Endothelial cell of umbilical vein (primary cell): ENCODE data around the gene SNX30. TPM values are rescaled to one million over a fixed set of nuclear protein-coding genes. Genes with fewer than 3 reads are reported as not detected.

Experiments used
- BruUV-seq: library from RNA; stranded (reverse); fragments of 400-500 nt; replicated peaks from 2 replicates; lab custom pipeline; 2021; lab: Mats Ljungman, UMichigan
- CTCF ChIA-PET: fragments of 300-600, 350-600 bp; sonication (Branson Sonifier 250); formaldehyde crosslinking; loops from one replicate; lab custom pipeline; 2021; ENCODE audit warnings: antibody characterized with exemption, inconsistent platforms; lab: Charles Lee
- POLR2A ChIA-PET: fragments of 300-600, 350-600 bp; sonication (Branson Sonifier 250); formaldehyde crosslinking; loops from one replicate; lab custom pipeline; 2021; ENCODE audit warnings: antibody characterized with exemption, inconsistent platforms; lab: Charles Lee
- DNase-seq: peaks from one replicate; pipeline ENCODE4 v3.0.0-alpha.2; 2011; ENCODE audit warnings: low read depth, low spot score
- FAIRE-seq: peaks from 2 replicates; lab custom pipeline; 2011; peaks lifted over from hg19 to GRCh38; lab: Jason Lieb, UNC
- H2AFZ ChIP-seq: 2 replicates; pipeline ENCODE4 v1.6.0; 2012; ENCODE audit warnings: low read depth, low read length, control low read depth, inconsistent platforms
- H3K27ac ChIP-seq: 2 replicates; pipeline ENCODE4 v1.5.1; 2011; ENCODE audit warnings: low read depth, mild to moderate bottlenecking, control low read depth, low read length, moderate library complexity; ENCODE audit not compliant: insufficient read depth
- H3K27me3 ChIP-seq, 2 experiments: 2 replicates each; pipeline versions ENCODE4 v1.6.0 to v1.6.1; 2011; ENCODE audit warnings: low read length in 2 of 2, mixed read lengths in 1 of 2; ENCODE audit not compliant: control insufficient read depth in 2 of 2, insufficient read depth in 2 of 2
- H3K36me3 ChIP-seq, 2 experiments: 2 replicates in 1 of 2; 3 replicates in 1 of 2; pipeline ENCODE4 v1.5.1; 2011; ENCODE audit warnings: low read length in 2 of 2, mild to moderate bottlenecking in 1 of 2, moderate library complexity in 1 of 2; ENCODE audit not compliant: control insufficient read depth in 2 of 2, insufficient read depth in 2 of 2; ENCODE audit errors: extremely low read depth in 1 of 2
- H3K4me1 ChIP-seq: 3 replicates; pipeline ENCODE4 v1.5.1; 2011; ENCODE audit warnings: mild to moderate bottlenecking, low read length; ENCODE audit not compliant: control insufficient read depth, insufficient read depth; ENCODE audit errors: extremely low read depth
- H3K4me2 ChIP-seq: 2 replicates; pipeline ENCODE4 v1.6.1; 2011; ENCODE audit warnings: low read length, control low read depth, mixed read lengths; ENCODE audit not compliant: insufficient read depth
- H3K4me3 ChIP-seq, 3 experiments: fragments of 200-600 bp in 1 of 3; sonication (generic), shearing (Covaris generic) in 1 of 3; replicated peaks in 1 of 3; 2 replicates each; pipeline ENCODE4 v1.5.1; 2011 to 2016; ENCODE audit warnings: control low read depth in 3 of 3, low read length in 3 of 3, mild to moderate bottlenecking in 2 of 3, inconsistent platforms in 1 of 3, low read depth in 1 of 3, moderate library complexity in 1 of 3; ENCODE audit not compliant: insufficient read depth in 1 of 3
- H3K79me2 ChIP-seq: 2 replicates; pipeline ENCODE4 v1.6.0; 2012; ENCODE audit warnings: low read length, inconsistent platforms; ENCODE audit not compliant: control insufficient read depth, insufficient read depth
- H3K9ac ChIP-seq: replicated peaks from 2 replicates; pipeline ENCODE3; 2011; ENCODE audit warnings: low read length, control low read depth; ENCODE audit not compliant: insufficient read depth; ENCODE audit errors: extremely low read depth
- H3K9me1 ChIP-seq: replicated peaks from 3 replicates; pipeline ENCODE4 v1.6.0; 2011; ENCODE audit warnings: mild to moderate bottlenecking, low read length; ENCODE audit not compliant: control insufficient read depth, insufficient read depth; ENCODE audit errors: extremely low read depth
- H3K9me3 ChIP-seq: replicated peaks from 2 replicates; pipeline ENCODE4 v1.5.1; 2012; ENCODE audit warnings: low read length, inconsistent platforms; ENCODE audit not compliant: control insufficient read depth, insufficient read depth
- H4K20me1 ChIP-seq: replicated peaks from 2 replicates; pipeline ENCODE3; 2011; ENCODE audit warnings: mild to moderate bottlenecking, low read length; ENCODE audit not compliant: control insufficient read depth, insufficient read depth; ENCODE audit errors: extremely low read depth
- CTCF ChIP-seq, 2 donors: IDR thresholded peaks; 1 replicate in 1 of 2; 2 replicates in 1 of 2; pipeline ENCODE4 v1.5.1; 2011; ENCODE audit warnings: low read length in 2 of 2, mild to moderate bottlenecking in 2 of 2, moderate library complexity in 2 of 2, control low read depth in 1 of 2, inconsistent platforms in 1 of 2, low read depth in 1 of 2; ENCODE audit not compliant: insufficient read depth in 1 of 2; ENCODE audit errors: extremely low read depth in 1 of 2
- EZH2 ChIP-seq: IDR thresholded peaks from 2 replicates; pipeline ENCODE4 v1.6.1; 2012; ENCODE audit warnings: borderline replicate concordance, low read depth, mild to moderate bottlenecking, moderate library complexity, low read length, inconsistent platforms; ENCODE audit not compliant: severe bottlenecking
- FOS ChIP-seq: IDR thresholded peaks from 2 replicates; pipeline ENCODE4 v1.6.1; 2011; ENCODE audit warnings: mild to moderate bottlenecking, low read length, moderate library complexity, borderline replicate concordance; ENCODE audit not compliant: insufficient read depth
- GATA2 ChIP-seq: IDR thresholded peaks from 2 replicates; pipeline ENCODE4 v1.7.0; 2011; ENCODE audit warnings: low read depth, mild to moderate bottlenecking, moderate library complexity, mixed read lengths, low read length; ENCODE audit not compliant: insufficient read length, insufficient read depth
- JUN ChIP-seq: IDR thresholded peaks from 2 replicates; pipeline ENCODE4 v1.6.1; 2011; ENCODE audit warnings: borderline replicate concordance, low read depth; ENCODE audit not compliant: insufficient read length, insufficient read depth
- MYC ChIP-seq: IDR thresholded peaks from one replicate; pipeline ENCODE4 v1.6.1; 2011; ENCODE audit warnings: mild to moderate bottlenecking, low read depth, low read length
- POLR2A ChIP-seq: IDR thresholded peaks from 2 replicates; pipeline ENCODE4 v1.6.1; 2012; ENCODE audit warnings: low read depth, mild to moderate bottlenecking, control low read depth, low read length
- POLR2AphosphoS5 ChIP-seq: IDR thresholded peaks from 2 replicates; pipeline ENCODE4 v1.6.1; 2012; ENCODE audit warnings: low read depth, mild to moderate bottlenecking, control low read depth, low read length, moderate library complexity; ENCODE audit not compliant: insufficient read depth
- dilution Hi-C: fragments of 300-500 bp; cut with MboI; formaldehyde crosslinking; loops from one replicate; pipeline ENCODE4 v1.15.0; 2019; ENCODE audit warnings: low sequenced_read_pairs; ENCODE audit not compliant: extremely low pct_ligation_motif_present
- intact Hi-C: fragments of 100-400 bp; cut with micrococcal nuclease; formaldehyde crosslinking; loops from one replicate; pipeline ENCODE4 v1.10.0; 2022
- polyA plus RNA-seq, 4 experiments: library from polyadenylated mRNA; depleted of rRNA in 3 of 4; stranded (reverse) in 3 of 4; unstranded in 1 of 4; fragments of >200 nt; gene quantifications; 2 replicates each; pipeline versions ENCODE4 v1.2.1 to v1.2.3, GENCODE V29; 2011 to 2012; ENCODE audit warnings: missing spikeins in 1 of 4
- total RNA-seq: library from RNA; stranded (reverse); gene quantifications from 2 replicates; pipeline ENCODE4 v1.2.3, GENCODE V29; 2021
- TF ChIP-seq, protein P1 (sequence below): IDR thresholded peaks from 2 replicates; pipeline ENCODE4 v1.6.1; 2011; ENCODE audit not compliant: insufficient read depth, insufficient read length

Gene SNX30
- total and polyA plus RNA-seq, 2 donors (not counting 3 experiments of a cell fraction or from before 2014, with no cell fraction given), result 2.8 to 6.3 TPM

- H3K9me3 ChIP-seq, result no peaks in the 10 kb centered on the region
- H3K27ac ChIP-seq, result no peak overlapping the region
- no peak overlapping the region for H3K4me3 ChIP-seq
- TF ChIP-seq GATA2 (no peak), CTCF (IDR thresholded peaks at IDR 0.05; ENCODE audit: extremely low read depth in 1 of 2, insufficient read depth in 1 of 2, low read depth in 1 of 2, low read length in 2 of 2) (no peak), POLR2AphosphoS5 (no peak)
- CTCF ChIA-PET, result interaction anchor here (6.5 kb wide), 1 partner anchor 63 kb away, joined by 263 read pairs; no protein-coding TSS in a partner anchor
- H3K9me1 ChIP-seq, result no peaks in the 10 kb centered on the region
- no peaks in the 10 kb centered on the region for H3K36me3 ChIP-seq
- BruUV-seq, result no TSS peak
- dilution Hi-C loops (no loop called here), intact Hi-C loops (loop anchor here (5.0 kb wide), 1 partner anchor 271 kb away; no protein-coding TSS in a partner anchor)
- no peak overlapping the region for H3K4me2 ChIP-seq
- no peaks in the 10 kb centered on the region for H4K20me1 ChIP-seq
- H3K79me2 ChIP-seq, result no peaks in the 10 kb centered on the region
- FAIRE-seq (no peak), DNase-seq (no peak)
- H3K4me1 ChIP-seq, result no peaks in the 10 kb centered on the region
- POLR2A ChIA-PET, result no interaction called here
- no peak overlapping the region for H2AFZ ChIP-seq
- no peak overlapping the region for H3K9ac ChIP-seq
- H3K27me3 ChIP-seq, result no peaks in the 10 kb centered on the region
These were observed 90.7 kb downstream of the SNX30 start for GRCh38 chr9:112841261-112841660.

DNA sequence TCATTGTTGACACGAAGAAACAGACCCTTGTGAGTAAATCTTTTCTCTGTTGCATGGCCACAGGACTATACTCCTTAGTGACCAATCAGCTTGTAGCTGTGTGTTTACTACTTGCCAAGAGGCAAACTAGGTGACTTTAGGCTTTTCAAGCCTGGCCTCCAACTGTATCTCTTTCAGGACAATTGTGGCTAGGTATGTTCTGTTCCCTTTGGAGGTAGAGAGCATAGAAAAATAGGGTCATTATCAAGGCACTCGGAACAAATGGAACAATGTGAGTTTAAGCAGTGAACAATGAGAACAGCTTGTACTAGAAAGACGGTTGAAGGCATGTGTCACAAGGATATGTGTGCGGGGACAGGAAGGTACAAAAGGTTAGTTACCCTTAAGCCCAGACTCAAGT, 92.0 kb downstream of the SNX30 start:
- CTCF ChIA-PET, result interaction anchor here (0.8 to 6.5 kb wide), 2 partner anchors 45 to 62 kb away, joined by 3 to 263 read pairs; no protein-coding TSS in a partner anchor
- BruUV-seq, result no TSS peak
- no peak for FAIRE-seq

More for the DNA sequence above, 92.0 kb downstream of the SNX30 start:
- no peaks in the 10 kb centered on the region for H3K79me2 ChIP-seq
- H3K4me2 ChIP-seq, result no peak overlapping the region
- no peaks in the 10 kb centered on the region for H3K36me3 ChIP-seq
- H3K9ac ChIP-seq, result no peak overlapping the region
- H3K9me3 ChIP-seq, result no peaks in the 10 kb centered on the region
- no peak overlapping the region for H3K4me3 ChIP-seq
- TF ChIP-seq POLR2A (no peak), MYC (no peak), EZH2 (no peak), CTCF (IDR thresholded peaks at IDR 0.05; ENCODE audit: extremely low read depth in 1 of 2, insufficient read depth in 1 of 2, low read depth in 1 of 2, low read length in 2 of 2) (no peak), FOS (no peak), JUN (no peak), POLR2AphosphoS5 (no peak), GATA2 (no peak)
- TF ChIP-seq, protein P1, sequence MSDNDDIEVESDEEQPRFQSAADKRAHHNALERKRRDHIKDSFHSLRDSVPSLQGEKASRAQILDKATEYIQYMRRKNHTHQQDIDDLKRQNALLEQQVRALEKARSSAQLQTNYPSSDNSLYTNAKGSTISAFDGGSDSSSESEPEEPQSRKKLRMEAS, result no peak
- no peak overlapping the region for H3K27ac ChIP-seq
- dilution Hi-C loops (no loop called here), intact Hi-C loops (loop anchor here (5.0 kb wide), 1 partner anchor 270 kb away; no protein-coding TSS in a partner anchor)
- H4K20me1 ChIP-seq, result no peaks in the 10 kb centered on the region
- H3K27me3 ChIP-seq, result no peaks in the 10 kb centered on the region
- no peaks in the 10 kb centered on the region for H3K9me1 ChIP-seq
- no peaks in the 10 kb centered on the region for H3K4me1 ChIP-seq
- H2AFZ ChIP-seq, result no peak overlapping the region
- POLR2A ChIA-PET, result no interaction called here
- no peak for DNase-seq
